Liver (tissue), 9 donors: ENCODE results near the gene DERA. TPM values are rescaled to one million over a fixed set of nuclear protein-coding genes. Genes with fewer than 3 reads are reported as not detected.
A peak's percentile ranks its signal among the peaks of the same experiment; 100 is the strongest.

ENCODE experiments used
- DNase-seq: peaks from one replicate; pipeline ENCODE4 v3.0.0-alpha.2; 2017; ENCODE audit warnings: low spot score
- H3K27ac ChIP-seq, 2 donors: one replicate each; pipeline ENCODE4 v1.7.0; 2013; ENCODE audit warnings: inconsistent platforms in 2 of 2, low read length in 2 of 2, control low read depth in 1 of 2, low read depth in 1 of 2, mild to moderate bottlenecking in 1 of 2
- H3K27me3 ChIP-seq, 4 donors: one replicate each; pipeline versions ENCODE4 v1.6.1 to v1.7.0; 2013; ENCODE audit warnings: low read length in 3 of 4, inconsistent platforms in 1 of 4, mild to moderate bottlenecking in 1 of 4, moderate library complexity in 1 of 4; ENCODE audit not compliant: control insufficient read depth in 4 of 4, insufficient read depth in 4 of 4
- H3K36me3 ChIP-seq, 4 donors: one replicate each; pipeline versions ENCODE4 v1.6.1 to v1.7.0; 2013; ENCODE audit warnings: low read length in 3 of 4, mild to moderate bottlenecking in 3 of 4, low read depth in 1 of 4, moderate library complexity in 1 of 4; ENCODE audit not compliant: control insufficient read depth in 4 of 4, insufficient read depth in 3 of 4
- H3K4me1 ChIP-seq, 4 donors: one replicate each; pipeline versions ENCODE4 v1.6.1 to v1.7.0; 2013; ENCODE audit warnings: low read length in 3 of 4, mild to moderate bottlenecking in 3 of 4, moderate library complexity in 1 of 4; ENCODE audit not compliant: control insufficient read depth in 4 of 4, insufficient read depth in 4 of 4
- H3K4me3 ChIP-seq, 3 donors: one replicate each; pipeline versions ENCODE4 v1.6.1 to v1.7.0; 2013; ENCODE audit warnings: low read length in 3 of 3, control low read depth in 1 of 3, low read depth in 1 of 3, mild to moderate bottlenecking in 1 of 3
- H3K9ac ChIP-seq, 2 donors: one replicate each; pipeline ENCODE4 v1.7.0; 2013; ENCODE audit warnings: low read length in 2 of 2, mild to moderate bottlenecking in 2 of 2, moderate library complexity in 2 of 2, control low read depth in 1 of 2, low read depth in 1 of 2
- H3K9me3 ChIP-seq, 4 donors: one replicate each; pipeline versions ENCODE4 v1.6.1 to v1.7.0; 2013; ENCODE audit warnings: low read length in 3 of 4; ENCODE audit not compliant: control insufficient read depth in 4 of 4
- ATF3 ChIP-seq: IDR thresholded peaks from 2 replicates; pipeline ENCODE4 v1.6.1; 2016; ENCODE audit warnings: antibody characterized with exemption
- CTCF ChIP-seq: fragments of 150-350 bp; IDR thresholded peaks from 2 replicates; pipeline ENCODE4 v1.5.1; 2017; ENCODE audit warnings: improper control_type of control experiment, low read depth, low read length; ENCODE audit not compliant: missing input control
- EGR1 ChIP-seq, 2 donors: IDR thresholded peaks; 2 replicates each; pipeline ENCODE4 v1.6.1; 2016 to 2018; ENCODE audit warnings: antibody characterized with exemption in 2 of 2, low read depth in 2 of 2
- FOXA1 ChIP-seq: IDR thresholded peaks from 2 replicates; pipeline ENCODE4 v1.6.1; 2016; ENCODE audit warnings: antibody characterized with exemption
- FOXA2 ChIP-seq: IDR thresholded peaks from 2 replicates; pipeline ENCODE4 v1.6.1; 2016; ENCODE audit warnings: antibody characterized with exemption
- GABPA ChIP-seq, 2 donors: IDR thresholded peaks in 1 of 2; conservative IDR thresholded peaks in 1 of 2; 2 replicates each; pipeline ENCODE4 v1.6.1; 2016; ENCODE audit warnings: antibody characterized with exemption in 2 of 2, mild to moderate bottlenecking in 1 of 2, moderate library complexity in 1 of 2
- HNF4A ChIP-seq, 2 donors: conservative IDR thresholded peaks; 2 replicates each; pipeline ENCODE4 v1.6.1; 2016; ENCODE audit warnings: antibody characterized with exemption in 2 of 2, mild to moderate bottlenecking in 2 of 2
- JUND ChIP-seq, 2 donors: IDR thresholded peaks; 2 replicates each; pipeline ENCODE4 v1.6.1; 2016; ENCODE audit warnings: antibody characterized with exemption in 2 of 2
- NR2F2 ChIP-seq: IDR thresholded peaks from 2 replicates; pipeline ENCODE4 v1.6.1; 2016; ENCODE audit warnings: antibody characterized with exemption
- RAD21 ChIP-seq, 2 donors: IDR thresholded peaks; 2 replicates each; pipeline ENCODE4 v1.6.1; 2016; ENCODE audit warnings: antibody characterized with exemption in 2 of 2, mild to moderate bottlenecking in 2 of 2
- REST ChIP-seq: IDR thresholded peaks from 2 replicates; pipeline ENCODE4 v1.6.1; 2016; ENCODE audit warnings: antibody characterized with exemption, mild to moderate bottlenecking
- RXRA ChIP-seq, 2 donors: IDR thresholded peaks; 2 replicates each; pipeline ENCODE4 v1.6.1; 2017 to 2018; ENCODE audit warnings: antibody characterized with exemption in 2 of 2, mild to moderate bottlenecking in 1 of 2
- TAF1 ChIP-seq: conservative IDR thresholded peaks from 2 replicates; pipeline ENCODE4 v1.6.1; 2016; ENCODE audit warnings: antibody characterized with exemption, mild to moderate bottlenecking
- WGBS: extraction: QIAGEN DNeasy Blood & Tissue Kit; methylation state at CpG from one replicate; pipeline ENCODE4 v1.1.7; 2013; 5-methylcytosine and 5-hydroxymethylcytosine counted together
- polyA plus RNA-seq, 2 donors: library from polyadenylated mRNA; stranded (reverse) in 1 of 2; unstranded in 1 of 2; fragments of 200-250 nt in 1 of 2; fragments of >200 nt in 1 of 2; fragmentation: Nextera tagmentation in 1 of 2; extraction: Ambion mirVana in 1 of 2; gene quantifications; one replicate each; pipeline versions ENCODE4 v1.2.1 to v1.2.3, GENCODE V29; 2013 to 2015
- total RNA-seq, 2 donors: library from RNA; depleted of rRNA; stranded (reverse); fragments of >200 nt; gene quantifications; one replicate each; pipeline ENCODE4 v1.2.3, GENCODE V29; 2014
- donor health status: healthy.
- donor health status: healthy.
- donor health status: healthy.
- donor health status: healthy.
- donor health status: healthy.

The DERA gene
- total and polyA plus RNA-seq, 4 donors: 32.9 to 65.2 (median 52.4) TPM

GRCh38 chr12:16075887-16076286 lies 164.8 kb downstream of the DERA start:
- no peak overlapping the region for H3K9ac ChIP-seq
- no peak overlapping the region for H3K4me3 ChIP-seq
- no peaks in the 10 kb centered on the region for H3K4me1 ChIP-seq
- no peaks in the 10 kb centered on the region for H3K27me3 ChIP-seq
- TF ChIP-seq JUND (IDR thresholded peaks at IDR 0.05): no peak
- no peak for TF ChIP-seq RAD21 (IDR thresholded peaks at IDR 0.05)
- TF ChIP-seq FOXA2: no peak
- TF ChIP-seq REST: no peak
- no peak overlapping the region for H3K27ac ChIP-seq
- DNase-seq: no peak
- H3K9me3 ChIP-seq: no peaks in the 10 kb centered on the region
- 86% methylated on average over 1 of the region's 1 CpG for WGBS
- H3K36me3 ChIP-seq: no peaks in the 10 kb centered on the region

- no peak for DNase-seq
- Histone ChIP-seq H3K27ac (no peak overlapping the region), H3K4me1 (no peaks in the 10 kb centered on the region), H3K27me3 (no peaks in the 10 kb centered on the region), H3K9me3 (no peaks in the 10 kb centered on the region), H3K36me3 (no peaks in the 10 kb centered on the region), H3K9ac (no peak overlapping the region), H3K4me3 (no peak overlapping the region)
- no peak for TF ChIP-seq EGR1 (IDR thresholded peaks at IDR 0.05; ENCODE audit: low read depth in 2 of 2)
- TF ChIP-seq RAD21 (IDR thresholded peaks at IDR 0.05): peak; percentile 66 to 72
- no peak for TF ChIP-seq NR2F2
- peak; percentile 30 for TF ChIP-seq CTCF
- 40% methylated on average over 2 of the region's 2 CpGs for WGBS
Measured at GRCh38 chr12:16076557-16076956, 165.4 kb downstream of the DERA start.

- TF ChIP-seq FOXA1 (no peak), GABPA (IDR thresholded peaks at IDR 0.05 in 1 of 2, conservative IDR thresholded peaks at IDR 0.05 in 1 of 2) (no peak), ATF3 (no peak), RAD21 (IDR thresholded peaks at IDR 0.05) (no peak), TAF1 (no peak), RXRA (IDR thresholded peaks at IDR 0.05) (no peak), FOXA2 (no peak), HNF4A (conservative IDR thresholded peaks at IDR 0.05) (peak in 1 of 2 donors; percentile 45)
- no peaks in the 10 kb centered on the region for H3K36me3 ChIP-seq
- no peaks in the 10 kb centered on the region for H3K9me3 ChIP-seq
- H3K4me1 ChIP-seq: no peaks in the 10 kb centered on the region
- H3K27ac ChIP-seq: no peak overlapping the region
- H3K9ac ChIP-seq: no peak overlapping the region
- DNase-seq: no peak
- WGBS: 72% methylated on average over 1 of the region's 1 CpG
- no peaks in the 10 kb centered on the region for H3K27me3 ChIP-seq
- H3K4me3 ChIP-seq: no peak overlapping the region
Measured at GRCh38 chr12:16076970-16077522, 165.9 kb downstream of the DERA start.
